ENCODE data around the gene CXCL5. TPM values are rescaled to one million over a fixed set of nuclear protein-coding genes. Genes with fewer than 3 reads are reported as not detected.

Gene CXCL5
- total and polyA plus RNA-seq, 2 donors (not counting 3 experiments of a cell fraction or from before 2014, with no cell fraction given): 0.33 to 0.40 TPM

DNA sequence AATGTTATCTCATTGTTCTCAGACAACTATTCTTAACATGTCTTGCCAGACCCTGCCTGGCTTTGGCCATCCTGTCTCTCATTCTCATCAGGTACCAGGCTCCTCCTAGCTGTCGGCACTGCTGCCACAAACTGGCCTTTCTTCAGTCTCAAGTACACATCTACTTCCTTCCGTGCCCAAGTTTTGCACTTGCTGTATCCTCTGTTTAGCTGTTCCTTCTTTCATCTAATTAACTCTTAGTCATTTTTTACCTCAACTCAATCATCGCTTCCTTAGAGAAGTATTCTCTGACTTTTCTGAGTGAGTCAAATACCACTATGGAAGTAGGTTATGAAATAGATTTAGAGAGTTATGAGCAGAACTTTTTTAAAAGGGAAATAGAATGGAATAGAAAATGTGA, 20.3 kb upstream of the CXCL5 start:
- FAIRE-seq (no peak), DNase-seq (ENCODE audit: low read depth, low spot score) (peak; percentile 21)
- no peaks in the 10 kb centered on the region for H3K9me3 ChIP-seq (replicated peaks; ENCODE audit: control insufficient read depth, insufficient read depth, low read length)
- H3K4me2 ChIP-seq (ENCODE audit: insufficient read depth, low read length): no peak overlapping the region
- dilution Hi-C loops (cut with MboI; ENCODE audit: extremely low pct_ligation_motif_present, low sequenced_read_pairs) (no loop called here), intact Hi-C loops (cut with micrococcal nuclease) (loop anchor here (2.0 kb wide), 1 partner anchor 20 kb away; the partner anchor contains the start of gene CXCL5)
- no TSS peak for BruUV-seq (replicated peaks)
- H3K79me2 ChIP-seq (ENCODE audit: control insufficient read depth, insufficient read depth, low read length): no peaks in the 10 kb centered on the region
- peaks cover 6% of the 10 kb centered on the region for H3K4me1 ChIP-seq (ENCODE audit: control insufficient read depth, extremely low read depth, insufficient read depth, low read length)
- no peak for TF ChIP-seq GATA2 (IDR thresholded peaks at IDR 0.05; ENCODE audit: insufficient read depth, insufficient read length, low read depth, low read length)
- peak; percentile 27 for TF ChIP-seq FOS (IDR thresholded peaks at IDR 0.05; ENCODE audit: borderline replicate concordance, insufficient read depth, low read length)
- H3K27ac ChIP-seq (ENCODE audit: insufficient read depth, low read depth, low read length): no peak overlapping the region
- H3K4me3 ChIP-seq (replicated peaks in 1 of 3; ENCODE audit: insufficient read depth in 1 of 3, low read depth in 1 of 3, low read length in 3 of 3): no peak overlapping the region
- no peaks in the 10 kb centered on the region for H3K9me1 ChIP-seq (replicated peaks; ENCODE audit: control insufficient read depth, extremely low read depth, insufficient read depth, low read length)
- H2AFZ ChIP-seq (ENCODE audit: low read depth, low read length): no peak overlapping the region
- CTCF ChIA-PET: interaction anchor here (0.8 to 2.8 kb wide), 4 partner anchors 20 to 365 kb away, joined by 3 to 14 read pairs (median 5); partner anchors contain the start of genes CXCL3 and CXCL5
- POLR2A ChIA-PET: no interaction called here
- H3K27me3 ChIP-seq (ENCODE audit: control insufficient read depth in 2 of 2, insufficient read depth in 2 of 2, low read length in 2 of 2): peaks cover 0 to 5% of the 10 kb centered on the region in 2 experiments
- no peaks in the 10 kb centered on the region for H3K36me3 ChIP-seq (ENCODE audit: control insufficient read depth in 2 of 2, extremely low read depth in 1 of 2, insufficient read depth in 2 of 2, low read length in 2 of 2)
- no peak overlapping the region for H3K9ac ChIP-seq (replicated peaks; ENCODE audit: extremely low read depth, insufficient read depth, low read length)
- no peaks in the 10 kb centered on the region for H4K20me1 ChIP-seq (replicated peaks; ENCODE audit: control insufficient read depth, extremely low read depth, insufficient read depth, low read length)

DNA sequence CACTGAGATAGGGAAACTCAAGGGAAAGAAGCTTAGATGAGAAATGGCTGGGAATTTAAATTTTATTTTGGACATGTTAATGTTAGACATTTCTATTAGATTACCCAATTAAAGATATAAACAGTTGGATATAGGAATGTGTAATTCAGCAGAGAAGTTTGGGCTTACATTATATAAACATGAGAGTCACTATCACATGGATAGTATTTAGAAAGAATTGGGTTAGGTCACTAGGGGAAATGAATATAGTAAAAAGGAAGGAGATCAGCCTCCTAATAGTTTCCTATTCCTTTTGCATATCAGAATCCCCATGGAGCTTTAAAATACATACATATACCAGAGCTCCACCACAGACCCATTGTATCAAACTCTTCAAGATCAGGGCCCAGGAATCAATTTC, 19.6 kb upstream of the CXCL5 start:
- ChIA-PET CTCF (interaction anchor here (0.8 to 2.8 kb wide), 4 partner anchors 20 to 364 kb away, joined by 3 to 14 read pairs (median 5); partner anchors contain the start of genes CXCL3 and CXCL5), POLR2A (no interaction called here)
- H2AFZ ChIP-seq (ENCODE audit: low read depth, low read length): no peak overlapping the region
- no peak overlapping the region for H3K9ac ChIP-seq (replicated peaks; ENCODE audit: extremely low read depth, insufficient read depth, low read length)
- no TSS peak for BruUV-seq (replicated peaks)
- dilution Hi-C loops (cut with MboI; ENCODE audit: extremely low pct_ligation_motif_present, low sequenced_read_pairs) (no loop called here), intact Hi-C loops (cut with micrococcal nuclease) (loop anchor here (2.0 kb wide), 1 partner anchor 19 kb away; the partner anchor contains the start of gene CXCL5)
- DNase-seq (ENCODE audit: low read depth, low spot score) (peak; percentile 44), FAIRE-seq (no peak)
- no peaks in the 10 kb centered on the region for H3K79me2 ChIP-seq (ENCODE audit: control insufficient read depth, insufficient read depth, low read length)
- no peaks in the 10 kb centered on the region for H3K9me1 ChIP-seq (replicated peaks; ENCODE audit: control insufficient read depth, extremely low read depth, insufficient read depth, low read length)
- TF ChIP-seq FOS (IDR thresholded peaks at IDR 0.05; ENCODE audit: borderline replicate concordance, insufficient read depth, low read length) (no peak), JUN (IDR thresholded peaks at IDR 0.05; ENCODE audit: borderline replicate concordance, insufficient read depth, insufficient read length, low read depth) (no peak), POLR2AphosphoS5 (IDR thresholded peaks at IDR 0.05; ENCODE audit: insufficient read depth, low read depth, low read length) (no peak), GATA2 (IDR thresholded peaks at IDR 0.05; ENCODE audit: insufficient read depth, insufficient read length, low read depth, low read length) (no peak)
- TF ChIP-seq, protein P1, sequence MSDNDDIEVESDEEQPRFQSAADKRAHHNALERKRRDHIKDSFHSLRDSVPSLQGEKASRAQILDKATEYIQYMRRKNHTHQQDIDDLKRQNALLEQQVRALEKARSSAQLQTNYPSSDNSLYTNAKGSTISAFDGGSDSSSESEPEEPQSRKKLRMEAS (IDR thresholded peaks at IDR 0.05; ENCODE audit: insufficient read depth, insufficient read length): no peak
- TF ChIP-seq, protein P2, sequence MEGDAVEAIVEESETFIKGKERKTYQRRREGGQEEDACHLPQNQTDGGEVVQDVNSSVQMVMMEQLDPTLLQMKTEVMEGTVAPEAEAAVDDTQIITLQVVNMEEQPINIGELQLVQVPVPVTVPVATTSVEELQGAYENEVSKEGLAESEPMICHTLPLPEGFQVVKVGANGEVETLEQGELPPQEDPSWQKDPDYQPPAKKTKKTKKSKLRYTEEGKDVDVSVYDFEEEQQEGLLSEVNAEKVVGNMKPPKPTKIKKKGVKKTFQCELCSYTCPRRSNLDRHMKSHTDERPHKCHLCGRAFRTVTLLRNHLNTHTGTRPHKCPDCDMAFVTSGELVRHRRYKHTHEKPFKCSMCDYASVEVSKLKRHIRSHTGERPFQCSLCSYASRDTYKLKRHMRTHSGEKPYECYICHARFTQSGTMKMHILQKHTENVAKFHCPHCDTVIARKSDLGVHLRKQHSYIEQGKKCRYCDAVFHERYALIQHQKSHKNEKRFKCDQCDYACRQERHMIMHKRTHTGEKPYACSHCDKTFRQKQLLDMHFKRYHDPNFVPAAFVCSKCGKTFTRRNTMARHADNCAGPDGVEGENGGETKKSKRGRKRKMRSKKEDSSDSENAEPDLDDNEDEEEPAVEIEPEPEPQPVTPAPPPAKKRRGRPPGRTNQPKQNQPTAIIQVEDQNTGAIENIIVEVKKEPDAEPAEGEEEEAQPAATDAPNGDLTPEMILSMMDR (IDR thresholded peaks at IDR 0.05; ENCODE audit: extremely low read depth in 1 of 2, insufficient read depth in 1 of 2, low read depth in 1 of 2, low read length in 2 of 2): no peak
- H3K9me3 ChIP-seq (replicated peaks; ENCODE audit: control insufficient read depth, insufficient read depth, low read length): no peaks in the 10 kb centered on the region
- no peaks in the 10 kb centered on the region for H4K20me1 ChIP-seq (replicated peaks; ENCODE audit: control insufficient read depth, extremely low read depth, insufficient read depth, low read length)
- peaks cover 0 to 5% of the 10 kb centered on the region in 2 experiments for H3K27me3 ChIP-seq (ENCODE audit: control insufficient read depth in 2 of 2, insufficient read depth in 2 of 2, low read length in 2 of 2)
- no peak overlapping the region for H3K4me2 ChIP-seq (ENCODE audit: insufficient read depth, low read length)
- H3K27ac ChIP-seq (ENCODE audit: insufficient read depth, low read depth, low read length): no peak overlapping the region
- H3K4me3 ChIP-seq (replicated peaks in 1 of 3; ENCODE audit: insufficient read depth in 1 of 3, low read depth in 1 of 3, low read length in 3 of 3): no peak overlapping the region
- peaks cover 6% of the 10 kb centered on the region for H3K4me1 ChIP-seq (ENCODE audit: control insufficient read depth, extremely low read depth, insufficient read depth, low read length)
- no peaks in the 10 kb centered on the region for H3K36me3 ChIP-seq (ENCODE audit: control insufficient read depth in 2 of 2, extremely low read depth in 1 of 2, insufficient read depth in 2 of 2, low read length in 2 of 2)
